Neural progenitor cell (in vitro differentiated cells): Measurements from ENCODE around the gene EOMES.
A peak's percentile ranks its signal among the peaks of the same experiment; 100 is the strongest.

Experiments used
- EZH2 ChIP-seq: fragments of 200-600 bp; sonication (generic); IDR thresholded peaks from 2 replicates; pipeline ENCODE4 v1.6.1; 2017; ENCODE audit warnings: antibody characterized with exemption, mild to moderate bottlenecking, moderate library complexity
- TF ChIP-seq, protein P1 (sequence below): fragments of 200-600 bp; sonication (generic); IDR thresholded peaks from 2 replicates; pipeline ENCODE4 v1.5.1; 2017; ENCODE audit warnings: antibody characterized with exemption, mild to moderate bottlenecking

DNA sequence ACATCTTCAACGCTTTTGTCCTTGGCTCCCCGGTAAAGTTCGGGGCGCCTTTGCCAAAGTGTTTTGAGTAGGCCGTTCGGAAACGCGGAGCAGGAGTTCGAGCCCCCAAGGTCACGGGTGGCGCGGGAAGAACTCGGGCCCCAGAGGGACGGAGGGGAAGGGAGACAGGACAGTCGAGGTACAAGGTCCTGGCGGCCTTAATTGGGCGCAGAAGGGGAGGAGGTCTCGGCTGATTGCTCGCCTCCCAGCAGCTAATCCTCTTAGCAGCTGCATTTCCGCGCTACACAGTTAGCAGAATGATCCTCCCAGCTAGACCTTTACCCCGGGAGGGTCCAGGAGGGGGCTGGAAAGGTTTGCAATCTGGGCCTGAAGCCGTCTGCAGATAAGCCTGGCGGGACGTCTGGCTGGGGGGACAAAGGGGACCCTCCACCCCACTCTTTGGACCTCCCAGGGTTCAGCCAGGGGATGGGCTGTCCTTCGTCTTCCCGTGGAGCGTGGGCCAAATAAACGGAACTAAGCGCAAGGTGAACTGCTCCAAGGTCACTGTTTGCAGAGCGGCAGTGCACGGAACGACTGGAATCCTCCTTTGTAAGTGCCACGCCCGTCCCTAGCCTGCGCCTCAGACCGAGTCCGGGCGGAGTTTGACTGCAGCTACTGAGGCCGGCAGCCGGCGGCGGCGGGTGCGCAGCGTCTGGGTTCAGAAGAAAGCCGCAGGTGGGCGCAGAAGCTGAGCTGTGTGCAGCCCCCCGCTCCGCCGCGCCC, 7.2 kb downstream of the EOMES start:
- TF ChIP-seq, protein P1, sequence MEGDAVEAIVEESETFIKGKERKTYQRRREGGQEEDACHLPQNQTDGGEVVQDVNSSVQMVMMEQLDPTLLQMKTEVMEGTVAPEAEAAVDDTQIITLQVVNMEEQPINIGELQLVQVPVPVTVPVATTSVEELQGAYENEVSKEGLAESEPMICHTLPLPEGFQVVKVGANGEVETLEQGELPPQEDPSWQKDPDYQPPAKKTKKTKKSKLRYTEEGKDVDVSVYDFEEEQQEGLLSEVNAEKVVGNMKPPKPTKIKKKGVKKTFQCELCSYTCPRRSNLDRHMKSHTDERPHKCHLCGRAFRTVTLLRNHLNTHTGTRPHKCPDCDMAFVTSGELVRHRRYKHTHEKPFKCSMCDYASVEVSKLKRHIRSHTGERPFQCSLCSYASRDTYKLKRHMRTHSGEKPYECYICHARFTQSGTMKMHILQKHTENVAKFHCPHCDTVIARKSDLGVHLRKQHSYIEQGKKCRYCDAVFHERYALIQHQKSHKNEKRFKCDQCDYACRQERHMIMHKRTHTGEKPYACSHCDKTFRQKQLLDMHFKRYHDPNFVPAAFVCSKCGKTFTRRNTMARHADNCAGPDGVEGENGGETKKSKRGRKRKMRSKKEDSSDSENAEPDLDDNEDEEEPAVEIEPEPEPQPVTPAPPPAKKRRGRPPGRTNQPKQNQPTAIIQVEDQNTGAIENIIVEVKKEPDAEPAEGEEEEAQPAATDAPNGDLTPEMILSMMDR: no peak
- TF ChIP-seq EZH2: peak; percentile 84
